HCT116 (cell line): ENCODE measurements around the gene ZNF581. TPM values are rescaled to one million over a fixed set of nuclear protein-coding genes. Genes with fewer than 3 reads are reported as not detected.

Experiments
- ATAC-seq: fragments of 200-7000 bp; cut with Tn5 transposase; 2 replicates; pipeline ENCODE4 v1.9.1; 2020; ENCODE audit warnings: mild to moderate bottlenecking, moderate library complexity
- BruUV-seq: library from RNA; stranded (reverse); fragments of 400-500 nt; replicated peaks from 2 replicates; lab custom pipeline; 2021; lab: Mats Ljungman, UMichigan
- CTCF ChIA-PET: fragments of 300-600 bp; sonication (Branson Sonifier 250); formaldehyde crosslinking; loops from one replicate; lab custom pipeline; 2021; ENCODE audit warnings: antibody characterized with exemption; lab: Charles Lee
- POLR2A ChIA-PET: fragments of 300-600, 350-600 bp; sonication (Branson Sonifier 250); formaldehyde crosslinking; loops from one replicate; lab custom pipeline; 2021; ENCODE audit warnings: antibody characterized with exemption; lab: Charles Lee
- RAD21 ChIA-PET, 2 experiments: fragments of 300-600 bp; sonication (Branson Sonifier 250); formaldehyde crosslinking; loops; one replicate each; lab custom pipeline; 2023; ENCODE audit warnings: low total read pairs in 2 of 2; ENCODE audit not compliant: uncharacterized antibody in 2 of 2, unreplicated experiment in 2 of 2, low non-redundant PET in 1 of 2; lab: Charles Lee
- DNase-seq: peaks from one replicate; pipeline ENCODE4 v3.0.0-alpha.2; 2010; ENCODE audit warnings: low read depth, low spot score
- H2AFZ ChIP-seq: fragments of 200-600 bp; shearing (Covaris generic), sonication (generic); 2 replicates; pipeline ENCODE4 v1.6.1; 2017; ENCODE audit warnings: low read depth, mixed run types, mixed read lengths, antibody characterized with exemption, low read length; ENCODE audit not compliant: poor library complexity, severe bottlenecking
- H3K27ac ChIP-seq: 2 replicates; pipeline ENCODE4 v1.5.1; 2012; ENCODE audit warnings: low read depth, low read length
- H3K27me3 ChIP-seq: fragments of 200-600 bp; sonication (generic); 2 replicates; pipeline ENCODE4 v1.6.1; 2016; ENCODE audit warnings: mixed run types, low read length, mixed read lengths; ENCODE audit not compliant: insufficient read depth
- H3K36me3 ChIP-seq, 2 experiments: fragments of 200-500 bp in 1 of 2; fragments of 200-600 bp in 1 of 2; sonication (Bioruptor generic) in 1 of 2; sonication (generic) in 1 of 2; 2 replicates each; pipeline versions ENCODE4 v1.5.1 to v1.6.1; 2014 to 2016; ENCODE audit warnings: low read length in 2 of 2, inconsistent platforms in 1 of 2, mixed read lengths in 1 of 2, mixed run types in 1 of 2; ENCODE audit not compliant: insufficient read depth in 2 of 2, control insufficient read depth in 1 of 2
- H3K4me1 ChIP-seq, 2 experiments: fragments of 200-600 bp in 1 of 2; sonication (generic) in 1 of 2; 2 replicates each; pipeline versions ENCODE4 v1.5.1 to v1.6.1; 2012 to 2017; ENCODE audit warnings: low read length in 2 of 2, inconsistent platforms in 1 of 2, mild to moderate bottlenecking in 1 of 2, mixed read lengths in 1 of 2, mixed run types in 1 of 2, moderate library complexity in 1 of 2; ENCODE audit not compliant: insufficient read depth in 2 of 2, control insufficient read depth in 1 of 2
- H3K4me2 ChIP-seq: fragments of 200-600 bp; sonication (generic); 2 replicates; pipeline ENCODE4 v1.6.1; 2017; ENCODE audit warnings: mixed run types, low read length, mixed read lengths
- H3K4me3 ChIP-seq, 2 experiments: fragments of 200-600 bp in 1 of 2; sonication (generic) in 1 of 2; replicated peaks in 1 of 2; 2 replicates each; pipeline ENCODE4 v1.5.1; 2011 to 2016; ENCODE audit warnings: low read length in 2 of 2, control low read depth in 1 of 2, low read depth in 1 of 2, mild to moderate bottlenecking in 1 of 2, mixed read lengths in 1 of 2, mixed run types in 1 of 2
- H3K79me2 ChIP-seq: fragments of 200-600 bp; sonication (generic); 2 replicates; pipeline ENCODE4 v1.6.1; 2017; ENCODE audit warnings: mild to moderate bottlenecking, mixed run types, low read length, moderate library complexity, mixed read lengths; ENCODE audit not compliant: insufficient read depth
- H3K9ac ChIP-seq: fragments of 200-600 bp; sonication (generic); 2 replicates; pipeline ENCODE4 v1.6.1; 2016; ENCODE audit warnings: low read length, mixed read lengths
- H3K9me2 ChIP-seq: fragments of 200-600 bp; sonication (generic), shearing (Covaris generic); 2 replicates; pipeline ENCODE4 v1.6.1; 2017; ENCODE audit warnings: mixed run types, mild to moderate bottlenecking, moderate library complexity; ENCODE audit not compliant: insufficient read depth
- H3K9me3 ChIP-seq, 2 experiments: fragments of 200-500 bp in 1 of 2; fragments of 200-600 bp in 1 of 2; sonication (Bioruptor generic) in 1 of 2; sonication (generic) in 1 of 2; 2 replicates each; pipeline ENCODE4 v1.6.1; 2014 to 2017; ENCODE audit warnings: low read length in 2 of 2, mixed read lengths in 2 of 2, inconsistent platforms in 1 of 2, low read depth in 1 of 2, mild to moderate bottlenecking in 1 of 2, mixed run types in 1 of 2, moderate library complexity in 1 of 2; ENCODE audit not compliant: control insufficient read depth in 1 of 2, insufficient read depth in 1 of 2
- H4K20me1 ChIP-seq: fragments of 200-600 bp; sonication (generic), shearing (Covaris generic); 2 replicates; pipeline ENCODE4 v1.6.1; 2017; ENCODE audit warnings: mixed run types, mild to moderate bottlenecking, moderate library complexity; ENCODE audit not compliant: insufficient read depth
- CBX3 ChIP-seq: IDR thresholded peaks from 2 replicates; pipeline ENCODE4 v1.6.1; 2012; ENCODE audit warnings: low read depth
- CEBPB ChIP-seq: IDR thresholded peaks from 2 replicates; pipeline ENCODE4 v1.6.1; 2012; ENCODE audit warnings: low read depth
- CTCF ChIP-seq, 3 experiments: fragments of 200-600 bp in 1 of 3; sonication (generic) in 1 of 3; IDR thresholded peaks in 2 of 3; conservative IDR thresholded peaks in 1 of 3; 2 replicates each; pipeline ENCODE4 v1.5.1; 2012 to 2017; ENCODE audit warnings: low read depth in 2 of 3, low read length in 2 of 3, antibody characterized with exemption in 1 of 3, borderline replicate concordance in 1 of 3, control low read depth in 1 of 3, mild to moderate bottlenecking in 1 of 3, mixed read lengths in 1 of 3, mixed run types in 1 of 3, moderate library complexity in 1 of 3; ENCODE audit not compliant: insufficient read depth in 1 of 3
- EGR1 ChIP-seq: IDR thresholded peaks from 2 replicates; pipeline ENCODE4 v1.6.1; 2012; ENCODE audit warnings: low read depth
- EZH2 ChIP-seq: fragments of 200-600 bp; sonication (generic); IDR thresholded peaks from 2 replicates; pipeline ENCODE4 v1.6.1; 2017; ENCODE audit warnings: antibody characterized with exemption, mixed run types
- MAX ChIP-seq: IDR thresholded peaks from 2 replicates; pipeline ENCODE4 v1.6.1; 2012
- POLR2A ChIP-seq: IDR thresholded peaks from 2 replicates; pipeline ENCODE4 v1.7.0; 2011; ENCODE audit warnings: borderline replicate concordance; ENCODE audit not compliant: insufficient read depth, insufficient read length; ENCODE audit errors: extremely low read depth
- POLR2AphosphoS5 ChIP-seq: IDR thresholded peaks from 2 replicates; pipeline ENCODE4 v1.6.1; 2011; ENCODE audit warnings: mild to moderate bottlenecking, low read depth, low read length, moderate library complexity
- REST ChIP-seq: IDR thresholded peaks from 2 replicates; pipeline ENCODE4 v1.6.1; 2012; ENCODE audit warnings: low read depth
- TCF7L2 ChIP-seq: IDR thresholded peaks from 2 replicates; pipeline ENCODE4 v1.7.0; 2011; ENCODE audit warnings: borderline replicate concordance, inconsistent platforms; ENCODE audit not compliant: insufficient read depth, insufficient read length; ENCODE audit errors: extremely low read depth
- YY1 ChIP-seq: IDR thresholded peaks from 2 replicates; pipeline ENCODE4 v1.6.1; 2011; ENCODE audit warnings: low read length, low read depth, moderate library complexity, mild to moderate bottlenecking; ENCODE audit not compliant: insufficient replicate concordance; ENCODE audit errors: extremely low read depth
- ZNF274 ChIP-seq: fragments of 200-500 bp; sonication (Bioruptor generic); IDR thresholded peaks from 2 replicates; pipeline ENCODE4 v1.6.1; 2014; ENCODE audit warnings: mild to moderate bottlenecking, low read depth, low read length, inconsistent platforms
- intact Hi-C: fragments of 100-400 bp; cut with micrococcal nuclease; formaldehyde crosslinking; loops from 2 replicates; pipeline ENCODE4 v1.10.0; 2022
- total RNA-seq: library from RNA; stranded (reverse); gene quantifications from one replicate; pipeline ENCODE4 v1.2.1, GENCODE V29; 2021; ENCODE audit not compliant: unreplicated experiment
- TF ChIP-seq, protein P1 (sequence below): IDR thresholded peaks from 2 replicates; pipeline ENCODE4 v1.6.1; 2011; ENCODE audit warnings: mild to moderate bottlenecking, low read length, moderate library complexity; ENCODE audit not compliant: insufficient replicate concordance; ENCODE audit errors: extremely low read depth

ZNF581 gene
- total RNA-seq, 1 experiment from 2014 or later: 44.4 TPM

- Histone ChIP-seq H3K36me3 (no peaks in the 10 kb centered on the region), H3K9me2 (no peaks in the 10 kb centered on the region), H3K27ac (no peak overlapping the region), H2AFZ (no peak overlapping the region), H3K9me3 (no peaks in the 10 kb centered on the region), H3K9ac (no peak overlapping the region), H3K4me3 (peak overlapping the region; percentile 12 to 45; a peak in 3 of 4 replicates), H3K4me1 (peaks cover 8 to 14% of the 10 kb centered on the region in 2 experiments; a peak in 3 of 4 replicates), H3K79me2 (no peaks in the 10 kb centered on the region), H3K27me3 (no peaks in the 10 kb centered on the region), H3K4me2 (peak overlapping the region; percentile 65), H4K20me1 (no peaks in the 10 kb centered on the region)
- DNase-seq (no peak), ATAC-seq (no peak)
- TF ChIP-seq CEBPB (no peak), POLR2A (no peak), POLR2AphosphoS5 (no peak), CBX3 (no peak), ZNF274 (no peak), EZH2 (no peak), REST (no peak), MAX (no peak), YY1 (no peak), EGR1 (no peak), TCF7L2 (no peak), CTCF (IDR thresholded peaks at IDR 0.05 in 2 of 3, conservative IDR thresholded peaks at IDR 0.05 in 1 of 3; ENCODE audit: borderline replicate concordance in 1 of 3, insufficient read depth in 1 of 3, low read depth in 2 of 3, low read length in 2 of 3) (no peak)
- TF ChIP-seq, protein P1, sequence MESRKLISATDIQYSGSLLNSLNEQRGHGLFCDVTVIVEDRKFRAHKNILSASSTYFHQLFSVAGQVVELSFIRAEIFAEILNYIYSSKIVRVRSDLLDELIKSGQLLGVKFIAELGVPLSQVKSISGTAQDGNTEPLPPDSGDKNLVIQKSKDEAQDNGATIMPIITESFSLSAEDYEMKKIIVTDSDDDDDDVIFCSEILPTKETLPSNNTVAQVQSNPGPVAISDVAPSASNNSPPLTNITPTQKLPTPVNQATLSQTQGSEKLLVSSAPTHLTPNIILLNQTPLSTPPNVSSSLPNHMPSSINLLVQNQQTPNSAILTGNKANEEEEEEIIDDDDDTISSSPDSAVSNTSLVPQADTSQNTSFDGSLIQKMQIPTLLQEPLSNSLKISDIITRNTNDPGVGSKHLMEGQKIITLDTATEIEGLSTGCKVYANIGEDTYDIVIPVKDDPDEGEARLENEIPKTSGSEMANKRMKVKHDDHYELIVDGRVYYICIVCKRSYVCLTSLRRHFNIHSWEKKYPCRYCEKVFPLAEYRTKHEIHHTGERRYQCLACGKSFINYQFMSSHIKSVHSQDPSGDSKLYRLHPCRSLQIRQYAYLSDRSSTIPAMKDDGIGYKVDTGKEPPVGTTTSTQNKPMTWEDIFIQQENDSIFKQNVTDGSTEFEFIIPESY: no peak
- RAD21 ChIA-PET: no interaction called here
- CTCF ChIA-PET: interaction anchor here (1.2 kb wide), 1 partner anchor 48 kb away, joined by 6 read pairs; no protein-coding TSS in a partner anchor
- intact Hi-C loops: no loop called here
- POLR2A ChIA-PET: interaction anchor here (0.8 to 1.3 kb wide), 2 partner anchors 19 to 139 kb away, joined by 3 to 10 read pairs; partner anchors contain the start of genes NAT14 and ZNF865
- TSS peak; percentile 47 for BruUV-seq
Measured at GRCh38 chr19:55623561-55623960, 19.9 kb upstream of the ZNF581 start.
